Mesendoderm (in vitro differentiated cells): ENCODE results near the gene TGM4.
"Not testable (repeated sequence)": the region's sequence is repeated elsewhere in the genome, so short reads cannot be mapped to it uniquely, and the experiment has no call there.

Experiments used
- DNase-seq: peaks from one replicate; pipeline ENCODE4 v3.0.0; 2013
- H2AK5ac ChIP-seq: 2 replicates; pipeline ENCODE4 v1.6.1; 2013; ENCODE audit warnings: low read length, inconsistent platforms
- H2BK120ac ChIP-seq: 2 replicates; pipeline ENCODE4 v1.6.1; 2013; ENCODE audit warnings: low read depth, mild to moderate bottlenecking, low read length, moderate library complexity, mixed read lengths
- H2BK15ac ChIP-seq: replicated peaks from 2 replicates; pipeline ENCODE4 v1.6.1; 2013; ENCODE audit warnings: low read depth, mild to moderate bottlenecking, moderate library complexity
- H2BK5ac ChIP-seq: 2 replicates; pipeline ENCODE4 v1.6.1; 2013; ENCODE audit warnings: low read length, inconsistent platforms
- H3K18ac ChIP-seq: 2 replicates; pipeline ENCODE4 v1.6.1; 2013; ENCODE audit warnings: mild to moderate bottlenecking, low read length, mixed read lengths
- H3K23ac ChIP-seq: one replicate; pipeline ENCODE4 v1.6.1; 2013; ENCODE audit warnings: low read length
- H3K27ac ChIP-seq: 2 replicates; pipeline ENCODE4 v1.5.1; 2013; ENCODE audit warnings: low read depth, mild to moderate bottlenecking, inconsistent platforms, low read length, moderate library complexity
- H3K27me3 ChIP-seq: 2 replicates; pipeline ENCODE4 v1.6.1; 2013; ENCODE audit warnings: low read length, control low read depth, mild to moderate bottlenecking, inconsistent platforms; ENCODE audit not compliant: insufficient read depth, poor library complexity
- H3K36me3 ChIP-seq: 2 replicates; pipeline ENCODE4 v1.6.1; 2013; ENCODE audit warnings: low read length, inconsistent platforms; ENCODE audit not compliant: control insufficient read depth, insufficient read depth
- H3K4ac ChIP-seq: one replicate; pipeline ENCODE4 v1.6.1; 2013; ENCODE audit warnings: low read depth, mild to moderate bottlenecking, low read length, moderate library complexity
- H3K4me1 ChIP-seq: 2 replicates; pipeline ENCODE4 v1.6.1; 2013; ENCODE audit warnings: low read depth, low read length, inconsistent platforms; ENCODE audit not compliant: control insufficient read depth
- H3K4me2 ChIP-seq: 2 replicates; pipeline ENCODE4 v1.6.1; 2013; ENCODE audit warnings: low read length
- H3K4me3 ChIP-seq: 2 replicates; pipeline ENCODE4 v1.5.1; 2013; ENCODE audit warnings: mild to moderate bottlenecking, low read length
- H3K56ac ChIP-seq: one replicate; pipeline ENCODE4 v1.6.1; 2013; ENCODE audit warnings: low read length
- H3K79me1 ChIP-seq: 2 replicates; pipeline ENCODE4 v1.6.1; 2013; ENCODE audit warnings: low read length, inconsistent platforms
- H3K79me2 ChIP-seq: 2 replicates; pipeline ENCODE4 v1.6.1; 2013; ENCODE audit warnings: mild to moderate bottlenecking, low read length; ENCODE audit not compliant: control insufficient read depth, insufficient read depth
- H3K9ac ChIP-seq: 2 replicates; pipeline ENCODE4 v1.6.1; 2013; ENCODE audit warnings: low read length, inconsistent platforms
- H4K5ac ChIP-seq: one replicate; pipeline ENCODE4 v1.6.1; 2013; ENCODE audit warnings: low read length
- H4K8ac ChIP-seq: one replicate; pipeline ENCODE4 v1.6.1; 2013; ENCODE audit warnings: low read depth, mild to moderate bottlenecking, control low read depth, low read length, moderate library complexity
- WGBS: extraction: QIAGEN DNeasy Blood & Tissue Kit; methylation state at CpG from one replicate; pipeline ENCODE4 v1.1.7; 2013; ENCODE audit warnings: low lambda C conversion rate, missing lambda C conversion rate; ENCODE audit not compliant: insufficient coverage; ENCODE audit errors: extremely low coverage; 5-methylcytosine and 5-hydroxymethylcytosine counted together

The TGM4 gene

DNA sequence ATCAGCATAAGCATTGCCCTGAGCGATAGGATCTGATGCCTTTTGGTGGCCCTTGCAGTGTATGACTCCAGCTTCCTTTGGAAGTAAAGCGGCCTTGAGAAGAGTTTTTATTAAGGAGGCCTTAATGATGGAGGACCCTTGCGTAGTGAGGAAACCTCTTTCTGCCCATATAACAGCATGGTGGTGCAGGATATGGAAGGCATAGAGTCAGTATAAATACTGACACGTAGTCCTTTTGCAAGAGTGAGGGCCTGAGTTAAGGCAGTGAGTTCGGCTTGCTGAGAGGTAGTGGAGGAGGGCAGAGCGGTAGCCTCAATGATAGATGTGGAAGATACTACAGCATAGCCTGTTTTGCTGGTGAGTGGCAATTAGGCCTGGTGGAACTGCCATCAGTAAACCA lies 17.7 kb upstream of the TGM4 start:
- H2BK15ac ChIP-seq, H3K4me1 ChIP-seq, DNase-seq, H3K23ac ChIP-seq, H4K5ac ChIP-seq, H2BK120ac ChIP-seq, H2BK5ac ChIP-seq, H3K27ac ChIP-seq, H3K56ac ChIP-seq, H4K8ac ChIP-seq, H3K36me3 ChIP-seq, H3K79me2 ChIP-seq, H3K9ac ChIP-seq, H3K18ac ChIP-seq, H3K79me1 ChIP-seq, H3K4ac ChIP-seq, H2AK5ac ChIP-seq, H3K4me3 ChIP-seq, H3K4me2 ChIP-seq, H3K27me3 ChIP-seq: not testable (repeated sequence)
- no CpG with 5 or more reads among the region's 6 CpGs for WGBS

DNA sequence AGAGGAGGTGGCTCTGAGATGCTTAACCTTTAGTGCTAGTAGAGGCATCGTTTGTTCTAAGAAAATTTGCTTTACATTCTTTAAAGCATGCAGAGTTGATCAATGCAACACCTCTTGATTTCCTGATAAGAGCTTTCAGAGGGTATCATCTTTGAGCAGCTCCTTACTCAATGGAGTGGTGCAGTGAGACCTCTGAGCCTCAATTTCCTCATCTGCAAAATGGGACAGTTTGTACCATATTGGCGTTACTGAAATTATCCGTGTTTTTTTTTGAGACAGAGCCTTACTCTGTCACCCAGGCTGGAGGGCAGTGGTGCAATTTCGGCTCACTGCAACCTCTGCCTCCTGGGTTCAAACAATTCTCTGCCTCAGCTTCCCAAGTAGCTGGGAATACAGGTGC lies 14.3 kb upstream of the TGM4 start:
- H4K5ac ChIP-seq: no peak overlapping the region
- H3K4me1 ChIP-seq: peaks cover 5% of the 10 kb centered on the region
- no peak overlapping the region for H2BK15ac ChIP-seq
- H3K27me3 ChIP-seq: no peaks in the 10 kb centered on the region
- H4K8ac ChIP-seq: no peak overlapping the region
- no peak overlapping the region for H3K56ac ChIP-seq
- H3K79me2 ChIP-seq: no peaks in the 10 kb centered on the region
- no peak overlapping the region for H3K9ac ChIP-seq
- H2BK5ac ChIP-seq: no peak overlapping the region
- H3K23ac ChIP-seq: no peak overlapping the region
- no peak overlapping the region for H2AK5ac ChIP-seq
- H3K4me3 ChIP-seq: no peak overlapping the region
- H3K4me2 ChIP-seq: no peak overlapping the region
- H3K27ac ChIP-seq: no peak overlapping the region
- no CpG with 5 or more reads among the region's 4 CpGs for WGBS
- DNase-seq: no peak
- no peak overlapping the region for H3K18ac ChIP-seq
- peaks cover 3% of the 10 kb centered on the region for H3K79me1 ChIP-seq
- no peak overlapping the region for H2BK120ac ChIP-seq
- no peaks in the 10 kb centered on the region for H3K36me3 ChIP-seq
- H3K4ac ChIP-seq: no peak overlapping the region

DNA sequence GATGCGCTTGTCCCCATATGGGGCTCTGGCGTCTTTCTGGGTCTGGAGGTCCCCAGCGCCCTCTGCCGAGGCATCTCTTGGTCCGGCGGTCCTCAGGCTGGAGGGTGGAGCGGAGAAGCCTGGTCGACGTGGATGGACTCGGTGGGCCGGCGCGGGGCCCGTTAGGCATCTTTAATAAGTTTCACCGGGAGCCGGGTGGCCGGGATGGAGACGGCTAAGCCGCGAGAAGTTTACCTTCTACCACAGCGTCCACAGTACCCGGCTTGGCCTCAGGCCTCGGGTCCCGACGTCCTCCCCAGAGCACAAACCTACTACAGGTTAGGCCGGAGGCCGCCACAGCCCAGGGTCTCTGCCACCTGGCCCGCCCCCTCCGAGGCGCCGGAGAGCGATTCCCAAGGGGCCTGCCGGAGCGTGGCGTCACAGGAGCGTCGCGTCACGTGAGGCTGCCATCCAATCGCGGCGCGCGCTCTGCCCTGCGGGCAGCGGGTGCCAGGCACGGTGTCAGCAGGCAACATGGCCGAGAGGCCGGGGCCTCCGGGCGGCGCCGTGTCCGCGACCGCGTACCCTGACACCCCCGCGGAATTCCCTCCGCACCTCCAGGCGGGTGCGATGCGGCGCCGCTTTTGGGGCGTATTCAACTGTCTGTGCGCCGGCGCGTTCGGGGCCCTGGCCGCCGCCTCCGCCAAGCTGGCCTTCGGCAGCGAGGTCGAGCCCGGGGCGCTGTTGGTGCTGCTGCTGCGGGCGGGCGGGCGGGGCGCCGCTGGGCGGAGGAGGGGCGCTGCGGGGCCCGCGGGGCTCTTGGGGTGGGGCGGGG lies 12.8 kb upstream of the TGM4 start, which contains the start of gene TMEM42:
TSS of gene TMEM42 (plus strand) at position 501 of the 814 bp plus-strand sequence. CDS start at position 514, 13 bp downstream.
- Histone ChIP-seq H3K27me3 (no peaks in the 10 kb centered on the region), H2BK5ac (no peak within 1 kb of the TSS), H3K9ac (peak within 1 kb of the TSS; percentile 91), H3K56ac (peak within 1 kb of the TSS; percentile 89), H3K4me1 (peaks cover 5% of the 10 kb centered on the region), H3K4me3 (peak within 1 kb of the TSS; percentile 63), H3K79me1 (peaks cover 3% of the 10 kb centered on the region), H2BK120ac (no peak within 1 kb of the TSS), H3K23ac (peak within 1 kb of the TSS; percentile 89), H4K8ac (peak within 1 kb of the TSS; percentile 31), H2AK5ac (peak within 1 kb of the TSS; percentile 94), H2BK15ac (no peak within 1 kb of the TSS), H3K27ac (peak within 1 kb of the TSS; percentile 83), H3K79me2 (no peaks in the 10 kb centered on the region), H3K18ac (peak within 1 kb of the TSS; percentile 90), H4K5ac (no peak within 1 kb of the TSS), H3K4ac (peak within 1 kb of the TSS; percentile 89), H3K4me2 (peak within 1 kb of the TSS; percentile 98), H3K36me3 (no peaks in the 10 kb centered on the region)
- no CpG with 5 or more reads among the region's 91 CpGs for whole genome bisulfite sequencing
- peak; percentile 97 for DNase-seq

DNA sequence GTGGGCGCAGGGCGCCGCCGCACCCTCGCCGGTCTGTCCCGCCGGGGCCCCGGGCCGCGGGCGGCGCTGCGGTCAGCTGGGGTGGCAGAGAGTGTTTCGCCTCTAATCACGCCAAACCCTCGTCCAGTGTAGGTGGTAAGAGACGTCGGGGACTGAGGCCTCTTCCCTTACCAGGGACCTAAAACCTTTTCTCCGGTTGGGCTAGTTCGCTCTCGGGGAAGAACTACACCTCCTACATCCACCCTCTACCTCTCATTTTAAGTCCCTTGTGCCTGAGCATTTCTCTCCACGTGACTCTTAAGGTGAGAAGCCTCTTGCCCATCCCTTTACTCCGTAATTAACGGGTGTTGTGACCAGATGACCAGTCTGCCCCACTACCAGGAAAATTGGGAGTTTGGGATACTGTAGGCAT lies 12.2 kb upstream of the TGM4 start:
- peaks cover 5% of the 10 kb centered on the region for H3K4me1 ChIP-seq
- no peaks in the 10 kb centered on the region for H3K79me2 ChIP-seq
- no CpG with 5 or more reads among the region's 25 CpGs for WGBS
- no peak overlapping the region for H2BK120ac ChIP-seq
- H2BK15ac ChIP-seq: no peak overlapping the region
- H3K9ac ChIP-seq: peak overlapping the region; percentile 91
- H3K27me3 ChIP-seq: no peaks in the 10 kb centered on the region
- H4K5ac ChIP-seq: no peak overlapping the region
- peak overlapping the region; percentile 89 for H3K4ac ChIP-seq
- H2BK5ac ChIP-seq: no peak overlapping the region
- H4K8ac ChIP-seq: peak overlapping the region; percentile 31
- peak overlapping the region; percentile 89 for H3K56ac ChIP-seq
- no peaks in the 10 kb centered on the region for H3K36me3 ChIP-seq
- H2AK5ac ChIP-seq: peak overlapping the region; percentile 94
- H3K4me2 ChIP-seq: peak overlapping the region; percentile 98
- no peak overlapping the region for H3K27ac ChIP-seq
- peak overlapping the region; percentile 90 for H3K18ac ChIP-seq
- H3K4me3 ChIP-seq: peak overlapping the region; percentile 63
- H3K23ac ChIP-seq: peak overlapping the region; percentile 89
- H3K79me1 ChIP-seq: peaks cover 3% of the 10 kb centered on the region
- DNase-seq: peak; percentile 63

DNA sequence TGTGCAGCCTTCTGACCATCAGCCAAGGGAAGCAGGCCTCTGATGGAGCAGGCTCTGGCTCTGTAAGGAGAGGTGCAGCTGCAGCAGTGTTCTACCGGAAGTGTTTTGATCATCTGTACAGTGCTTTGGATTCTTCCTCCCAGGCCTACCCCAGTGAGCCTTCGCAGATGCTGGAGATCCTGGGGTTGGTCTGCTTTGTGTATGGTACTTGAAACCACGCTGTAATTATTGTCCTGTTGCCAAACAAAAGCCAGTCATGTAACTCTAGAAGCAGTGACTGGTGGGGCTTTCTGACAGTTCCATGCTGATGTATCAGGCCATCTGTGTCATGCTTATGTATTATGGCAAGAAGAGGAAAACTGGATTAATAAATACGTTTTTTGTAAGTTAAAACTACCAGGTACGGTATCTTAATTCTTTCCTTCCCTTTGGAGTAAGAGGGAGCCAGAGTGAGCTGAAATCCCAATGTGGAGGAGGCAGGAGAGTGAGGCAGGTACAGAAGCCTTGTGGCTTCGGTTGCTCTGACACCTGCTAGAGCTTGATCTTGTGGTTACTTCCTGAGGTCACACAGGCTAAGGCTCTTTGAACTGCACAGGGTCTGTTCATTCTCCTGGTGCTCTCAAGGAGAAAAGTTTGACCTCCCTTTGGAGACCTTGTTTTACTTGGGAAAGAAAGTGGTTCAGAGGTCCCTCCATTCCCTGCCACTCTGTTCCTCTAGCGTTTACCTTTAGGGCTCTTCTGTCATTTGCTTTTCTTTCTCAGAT lies 9.0 kb upstream of the TGM4 start:
- no CpG with 5 or more reads among the region's 7 CpGs for WGBS
- no peaks in the 10 kb centered on the region for H3K36me3 ChIP-seq
- H3K4me1 ChIP-seq: peaks cover 5% of the 10 kb centered on the region
- no peak overlapping the region for H3K4ac ChIP-seq
- H3K23ac ChIP-seq: no peak overlapping the region
- H3K56ac ChIP-seq: no peak overlapping the region
- no peak overlapping the region for H3K9ac ChIP-seq
- no peak overlapping the region for H3K4me3 ChIP-seq
- no peaks in the 10 kb centered on the region for H3K27me3 ChIP-seq
- H2BK120ac ChIP-seq: no peak overlapping the region
- H3K4me2 ChIP-seq: no peak overlapping the region
- H3K27ac ChIP-seq: no peak overlapping the region
- H4K5ac ChIP-seq: no peak overlapping the region
- no peak overlapping the region for H3K18ac ChIP-seq
- H3K79me1 ChIP-seq: peaks cover 3% of the 10 kb centered on the region
- no peaks in the 10 kb centered on the region for H3K79me2 ChIP-seq
- no peak overlapping the region for H2BK15ac ChIP-seq
- H2AK5ac ChIP-seq: no peak overlapping the region
- H2BK5ac ChIP-seq: no peak overlapping the region
- DNase-seq: no peak
- no peak overlapping the region for H4K8ac ChIP-seq
